Spinal cord (tissue), 10 donors: ENCODE data around the gene SLC22A14. TPM values are rescaled to one million over a fixed set of nuclear protein-coding genes. Genes with fewer than 3 reads are reported as not detected.
"Not testable (repeated sequence)": the region's sequence is repeated elsewhere in the genome, so short reads cannot be mapped to it uniquely, and the experiment has no call there.

Source experiments
- DNase-seq, 6 donors: peaks; one replicate each; pipeline versions ENCODE4 v3.0.0 to v3.0.0-alpha.2; 2013 to 2015; ENCODE audit warnings: low spot score in 6 of 6, low read depth in 4 of 6
- H3K27ac ChIP-seq: one replicate; pipeline ENCODE4 v1.5.1; 2013; ENCODE audit warnings: low read depth, low read length, control low read depth
- H3K27me3 ChIP-seq: one replicate; pipeline ENCODE4 v1.6.1; 2013; ENCODE audit warnings: low read length; ENCODE audit not compliant: control insufficient read depth, insufficient read depth
- H3K36me3 ChIP-seq: one replicate; pipeline ENCODE4 v1.6.1; 2013; ENCODE audit warnings: low read length; ENCODE audit not compliant: control insufficient read depth, insufficient read depth
- H3K4me1 ChIP-seq: one replicate; pipeline ENCODE4 v1.6.1; 2013; ENCODE audit warnings: low read length; ENCODE audit not compliant: control insufficient read depth, insufficient read depth
- H3K4me3 ChIP-seq: one replicate; pipeline ENCODE4 v1.5.1; 2013; ENCODE audit warnings: low read depth, low read length, control low read depth
- H3K9me3 ChIP-seq: one replicate; pipeline ENCODE4 v1.6.1; 2013; ENCODE audit warnings: low read length; ENCODE audit not compliant: control insufficient read depth, insufficient read depth
- WGBS: methylation state at CpG from one replicate; pipeline ENCODE4 v1.1.5; 2013; ENCODE audit warnings: missing lambda C conversion rate; ENCODE audit not compliant: insufficient coverage; 5-methylcytosine and 5-hydroxymethylcytosine counted together
- long read RNA-seq, 4 donors: transcript quantifications; one replicate each; lab custom pipeline, GENCODE V29; 2026
- polyA plus RNA-seq, 2 donors: library from polyadenylated mRNA; unstranded; fragments of 120-200 nt; gene quantifications; one replicate each; pipeline ENCODE4 v1.2.1, GENCODE V29; 2013; ENCODE audit not compliant: insufficient read length in 2 of 2
- total RNA-seq, 2 donors: library from RNA; depleted of rRNA in 1 of 2; stranded (reverse); fragments of 120-200 nt in 1 of 2; fragments of >200 nt in 1 of 2; gene quantifications; one replicate each; pipeline versions ENCODE4 v1.2.3 to v1.2.4, GENCODE V29; 2013 to 2014
- donor health status: healthy.

SLC22A14 gene
- total RNA-seq: under 1 TPM; 0.10 to 0.28 TPM
- under 1 TPM; 0.33 to 0.75 TPM for polyA plus RNA-seq
- long read RNA-seq, donor 1: 0 reads
- long read RNA-seq, donor 2: 0 reads
- long read RNA-seq, donor 3: 0 reads
- long read RNA-seq, donor 4: 0 reads

GRCh38 chr3:38281895-38282686 is at the start of gene SLC22A14:
Gene SLC22A14, plus strand, starts transcription at chr3:38282294. Its CDS starts 23,733 bp downstream, at chr3:38306027.
- no peak within 1 kb of the TSS for H3K4me3 ChIP-seq
- no peaks in the 10 kb centered on the region for H3K9me3 ChIP-seq
- H3K27ac ChIP-seq: no peak within 1 kb of the TSS
- H3K36me3 ChIP-seq: peaks cover under 1% of the 10 kb centered on the region
- WGBS: 82% methylated on average over 14 of the region's 14 CpGs
- DNase-seq: no peak
- H3K4me1 ChIP-seq: no peaks in the 10 kb centered on the region
- no peaks in the 10 kb centered on the region for H3K27me3 ChIP-seq

- Histone ChIP-seq H3K4me3 (no peak overlapping the region), H3K4me1 (no peaks in the 10 kb centered on the region), H3K36me3 (peaks cover 3% of the 10 kb centered on the region), H3K9me3 (no peaks in the 10 kb centered on the region), H3K27ac (no peak overlapping the region), H3K27me3 (no peaks in the 10 kb centered on the region)
- WGBS: 86% methylated on average over 1 of the region's 2 CpGs
- no peak for DNase-seq
These were observed 49.4 kb upstream of the SLC22A14 start for GRCh38 chr3:38232701-38233100.

- Histone ChIP-seq H3K9me3 (no peaks in the 10 kb centered on the region), H3K27ac (no peak overlapping the region), H3K27me3 (no peaks in the 10 kb centered on the region), H3K36me3 (peaks cover 3% of the 10 kb centered on the region), H3K4me3 (no peak overlapping the region), H3K4me1 (no peaks in the 10 kb centered on the region)
- no peak for DNase-seq
These were observed 46.6 kb upstream of the SLC22A14 start for GRCh38 chr3:38235466-38235865.

GRCh38 chr3:38238416-38239008 is 43.6 kb upstream of the SLC22A14 start:
- Histone ChIP-seq H3K27me3 (no peaks in the 10 kb centered on the region), H3K27ac (no peak overlapping the region), H3K9me3 (no peaks in the 10 kb centered on the region), H3K36me3 (peaks cover 2% of the 10 kb centered on the region), H3K4me1 (no peaks in the 10 kb centered on the region), H3K4me3 (no peak overlapping the region)
- peak in 1 of 6 donors; percentile 2 for DNase-seq
- no CpG with 5 or more reads among the region's 2 CpGs for WGBS

GRCh38 chr3:38242812-38243211 is 39.3 kb upstream of the SLC22A14 start:
- not testable (repeated sequence) for H3K9me3 ChIP-seq, H3K27ac ChIP-seq, H3K4me1 ChIP-seq, H3K36me3 ChIP-seq, H3K4me3 ChIP-seq, DNase-seq, H3K27me3 ChIP-seq
- WGBS: 100% methylated on average over 1 of the region's 4 CpGs

- H3K36me3 ChIP-seq: peaks cover 5% of the 10 kb centered on the region
- 100% methylated on average over 1 of the region's 4 CpGs for WGBS
- no peak overlapping the region for H3K27ac ChIP-seq
- H3K4me1 ChIP-seq: no peaks in the 10 kb centered on the region
- H3K9me3 ChIP-seq: no peaks in the 10 kb centered on the region
- no peak for DNase-seq
- no peak overlapping the region for H3K4me3 ChIP-seq
- H3K27me3 ChIP-seq: no peaks in the 10 kb centered on the region
These were observed 36.2 kb upstream of the SLC22A14 start for GRCh38 chr3:38245930-38246329.

- Histone ChIP-seq H3K27ac (no peak overlapping the region), H3K27me3 (no peaks in the 10 kb centered on the region), H3K36me3 (peaks cover 6% of the 10 kb centered on the region), H3K9me3 (no peaks in the 10 kb centered on the region), H3K4me3 (no peak overlapping the region), H3K4me1 (no peaks in the 10 kb centered on the region)
- DNase-seq: peak in 5 of 6 donors; percentile 3 to 55 (median 17)
These were observed 34.6 kb upstream of the SLC22A14 start for GRCh38 chr3:38247366-38248035.

- H3K36me3 ChIP-seq: peaks cover 5% of the 10 kb centered on the region
- no peak for DNase-seq
- H3K4me1 ChIP-seq: no peaks in the 10 kb centered on the region
- H3K27ac ChIP-seq: no peak overlapping the region
- no peaks in the 10 kb centered on the region for H3K9me3 ChIP-seq
- H3K4me3 ChIP-seq: no peak overlapping the region
- H3K27me3 ChIP-seq: no peaks in the 10 kb centered on the region
- WGBS: 100% methylated on average over 1 of the region's 2 CpGs
These were observed 31.9 kb upstream of the SLC22A14 start for GRCh38 chr3:38250198-38250597.

- Histone ChIP-seq H3K36me3 (peaks cover 5% of the 10 kb centered on the region), H3K4me3 (no peak overlapping the region), H3K27ac (no peak overlapping the region), H3K4me1 (no peaks in the 10 kb centered on the region), H3K9me3 (no peaks in the 10 kb centered on the region), H3K27me3 (no peaks in the 10 kb centered on the region)
- WGBS: 100% methylated on average over 3 of the region's 4 CpGs
- no peak for DNase-seq
These were observed 30.9 kb upstream of the SLC22A14 start for GRCh38 chr3:38251197-38251596.
